Measurements from ENCODE around the gene DAB2IP.
A peak's percentile ranks its signal among the peaks of the same experiment; 100 is the strongest.
"Not testable (repeated sequence)": the region's sequence is repeated elsewhere in the genome, so short reads cannot be mapped to it uniquely, and the experiment has no call there.

The DAB2IP gene

GRCh38 chr9:121613009-121613752 is 38.3 kb upstream of the DAB2IP start:
- Histone ChIP-seq H3K9ac (no peak overlapping the region; the same call in 1 of the 2 replicates), H4K20me1 (no peaks in the 10 kb centered on the region), H3K9me3 (no peaks in the 10 kb centered on the region), H3K4me3 (peak overlapping the region; percentile 11; the same call in 1 of the 2 replicates), H3K4me2 (peak overlapping the region; percentile 86), H3K27me3 (no peaks in the 10 kb centered on the region), H3K27ac (peak overlapping the region; percentile 53; the same call in 1 of the 2 replicates), H3K36me3 (no peaks in the 10 kb centered on the region), H3K4me1 (peaks cover 93% of the 10 kb centered on the region)
- TF ChIP-seq Cebpa-rat (IDR thresholded peaks at IDR 0.05), result no peak

DNA sequence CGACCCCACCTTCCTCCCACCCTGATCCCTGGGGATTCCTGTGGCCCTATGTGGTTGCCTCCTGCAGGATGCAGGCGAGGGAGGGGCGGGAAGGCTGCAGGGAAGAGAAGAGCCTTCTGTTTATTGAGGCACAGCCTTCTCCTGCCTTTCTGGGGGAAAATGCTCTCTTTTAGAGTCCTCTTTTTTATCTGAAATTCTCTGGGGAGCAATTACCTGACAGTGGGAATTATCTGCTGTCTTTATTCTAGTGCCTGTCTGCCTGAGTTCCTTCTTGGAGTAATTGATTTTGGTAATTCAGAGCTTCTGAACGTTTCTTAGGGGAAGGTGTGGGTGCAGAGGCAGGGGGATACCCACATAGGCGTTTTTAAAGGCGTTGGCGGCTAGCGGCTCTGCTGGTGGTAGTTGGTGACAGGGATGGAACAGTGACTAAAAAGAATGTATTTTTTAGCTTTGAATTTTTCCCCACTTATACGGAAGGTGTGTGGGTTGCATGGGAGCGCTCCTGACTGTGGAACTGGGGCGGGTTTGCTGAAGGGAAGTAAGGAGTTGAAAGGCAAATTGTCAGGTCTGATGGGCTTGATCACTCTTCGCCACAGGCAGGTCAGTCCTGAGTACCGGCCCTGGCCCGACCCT is 35.2 kb upstream of the DAB2IP start:
- Histone ChIP-seq H4K20me1 (no peaks in the 10 kb centered on the region), H3K9ac (no peak overlapping the region), H3K4me3 (no peak overlapping the region), H3K27me3 (no peaks in the 10 kb centered on the region), H3K27ac (no peak overlapping the region), H3K9me3 (no peaks in the 10 kb centered on the region), H3K4me1 (peaks cover 73% of the 10 kb centered on the region), H3K36me3 (no peaks in the 10 kb centered on the region), H3K4me2 (peak overlapping the region; percentile 51)
- TF ChIP-seq Cebpa-rat (IDR thresholded peaks at IDR 0.05), result no peak

GRCh38 chr9:121618504-121618903 is 32.9 kb upstream of the DAB2IP start:
- Histone ChIP-seq H3K27ac (no peak overlapping the region), H4K20me1 (no peaks in the 10 kb centered on the region), H3K4me1 (peaks cover 72% of the 10 kb centered on the region), H3K36me3 (no peaks in the 10 kb centered on the region), H3K9ac (no peak overlapping the region), H3K4me2 (no peak overlapping the region), H3K27me3 (no peaks in the 10 kb centered on the region), H3K4me3 (no peak overlapping the region), H3K9me3 (no peaks in the 10 kb centered on the region)
- TF ChIP-seq Cebpa-rat (IDR thresholded peaks at IDR 0.05), result no peak

DNA sequence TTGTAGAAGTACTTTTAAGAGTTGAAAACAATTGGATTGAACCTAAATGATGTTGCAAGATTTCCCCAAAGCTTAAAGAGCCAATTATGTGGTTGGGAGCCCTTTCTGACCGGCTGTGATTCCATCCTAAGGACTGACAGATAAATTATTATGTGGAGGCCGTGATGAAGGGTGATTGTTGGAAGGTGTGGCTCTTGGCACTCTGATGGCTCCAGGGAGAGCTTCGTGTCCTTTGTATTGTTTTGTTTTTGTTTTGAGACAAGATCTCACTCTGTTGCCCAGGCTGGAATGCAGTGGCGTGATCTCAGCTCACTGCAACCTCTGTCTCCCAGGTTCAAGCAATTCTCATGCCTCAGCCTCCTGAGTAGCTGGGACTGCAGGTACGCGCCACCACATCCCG is 32.5 kb upstream of the DAB2IP start:
- not testable (repeated sequence) for H3K4me2 ChIP-seq, H3K4me3 ChIP-seq, H3K27ac ChIP-seq, H3K9me3 ChIP-seq, H3K36me3 ChIP-seq, H3K27me3 ChIP-seq, H3K9ac ChIP-seq, H4K20me1 ChIP-seq
- H3K4me1 ChIP-seq, result peaks cover 68% of the 10 kb centered on the region

DNA sequence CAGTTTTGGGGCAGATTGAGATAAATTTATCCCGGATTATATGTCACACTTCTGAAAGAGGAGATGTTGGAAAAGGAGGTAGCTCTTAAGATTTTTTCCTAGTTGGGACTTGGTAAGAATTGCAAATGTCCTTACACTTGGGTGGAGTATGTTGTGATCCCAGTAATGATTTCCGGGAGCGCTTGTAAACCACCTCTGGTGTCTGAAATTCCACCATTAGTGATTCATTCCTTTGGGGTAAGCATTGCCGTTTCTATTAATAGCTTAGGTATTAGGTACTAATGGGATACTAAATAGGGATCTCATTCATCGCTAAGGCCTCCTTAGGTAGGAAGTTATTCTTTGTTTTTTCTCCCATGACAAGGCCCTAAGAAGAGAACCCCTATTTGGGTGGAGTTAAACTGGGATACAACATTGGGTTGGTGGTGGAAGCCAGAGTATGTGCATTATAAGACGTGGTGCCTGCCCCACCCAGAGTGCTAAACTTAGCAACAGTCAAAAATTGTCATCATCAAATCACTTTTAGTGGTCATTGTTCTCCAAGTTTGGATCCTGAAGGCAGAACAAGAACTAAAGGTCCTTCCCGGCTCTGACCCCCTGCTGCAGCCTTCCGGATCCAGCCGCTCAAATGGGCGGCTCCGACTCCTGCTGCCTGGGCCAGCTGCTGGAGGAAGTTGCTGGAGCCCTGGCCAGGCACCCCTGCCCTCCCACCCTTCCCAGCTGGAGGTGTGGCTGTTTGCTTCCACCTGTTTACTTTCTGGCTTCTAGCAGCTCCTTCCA is 31.7 kb upstream of the DAB2IP start:
- no peaks in the 10 kb centered on the region for H3K27me3 ChIP-seq
- H3K36me3 ChIP-seq, result no peaks in the 10 kb centered on the region
- no peaks in the 10 kb centered on the region for H3K9me3 ChIP-seq
- H4K20me1 ChIP-seq, result no peaks in the 10 kb centered on the region
- H3K27ac ChIP-seq, result no peak overlapping the region
- TF ChIP-seq Cebpa-rat (IDR thresholded peaks at IDR 0.05), result no peak
- no peak overlapping the region for H3K9ac ChIP-seq
- no peak overlapping the region for H3K4me2 ChIP-seq
- peaks cover 61% of the 10 kb centered on the region for H3K4me1 ChIP-seq
- H3K4me3 ChIP-seq, result no peak overlapping the region

DNA sequence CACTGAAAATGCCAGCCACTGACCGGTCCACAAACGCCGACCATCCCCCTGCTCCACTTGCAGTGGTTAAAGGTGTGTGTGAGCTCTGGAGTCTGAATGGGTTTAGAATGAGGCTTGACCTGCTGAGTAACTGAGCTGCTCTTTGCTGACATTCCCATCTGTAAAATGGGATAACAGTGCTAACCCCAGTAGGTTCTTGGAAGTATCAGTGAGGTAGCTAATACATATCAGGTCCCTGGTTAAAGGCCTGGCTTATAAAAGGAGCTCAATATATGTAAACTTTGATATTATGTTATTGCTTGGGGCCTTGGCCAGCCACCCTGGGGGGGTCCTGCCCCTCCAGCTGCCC is 31.1 kb upstream of the DAB2IP start:
- no peak for TF ChIP-seq Cebpa-rat (IDR thresholded peaks at IDR 0.05)
- Histone ChIP-seq H3K4me3 (no peak overlapping the region), H3K27me3 (no peaks in the 10 kb centered on the region), H4K20me1 (no peaks in the 10 kb centered on the region), H3K4me1 (peaks cover 61% of the 10 kb centered on the region), H3K9me3 (no peaks in the 10 kb centered on the region), H3K36me3 (no peaks in the 10 kb centered on the region), H3K27ac (peak overlapping the region; percentile 20), H3K9ac (peak overlapping the region; percentile 13; the same call in 1 of the 2 replicates), H3K4me2 (peak overlapping the region; percentile 59)

GRCh38 chr9:121620777-121621449 is 30.5 kb upstream of the DAB2IP start:
- H3K9me3 ChIP-seq, result no peaks in the 10 kb centered on the region
- H3K27ac ChIP-seq, result peak overlapping the region; percentile 20
- no peak overlapping the region for H3K4me3 ChIP-seq
- H3K4me1 ChIP-seq, result peaks cover 63% of the 10 kb centered on the region
- no peaks in the 10 kb centered on the region for H3K36me3 ChIP-seq
- H4K20me1 ChIP-seq, result no peaks in the 10 kb centered on the region
- peak overlapping the region; percentile 13; the same call in 1 of the 2 replicates for H3K9ac ChIP-seq
- peak overlapping the region; percentile 59 for H3K4me2 ChIP-seq
- no peaks in the 10 kb centered on the region for H3K27me3 ChIP-seq
- no peak for TF ChIP-seq Cebpa-rat (IDR thresholded peaks at IDR 0.05)

- Histone ChIP-seq H3K36me3 (no peaks in the 10 kb centered on the region), H4K20me1 (no peaks in the 10 kb centered on the region), H3K27ac (peak overlapping the region; percentile 42), H3K27me3 (no peaks in the 10 kb centered on the region), H3K9ac (peak overlapping the region; percentile 15; the same call in 1 of the 2 replicates), H3K4me3 (no peak overlapping the region), H3K4me2 (peak overlapping the region; percentile 59), H3K9me3 (no peaks in the 10 kb centered on the region), H3K4me1 (peaks cover 63% of the 10 kb centered on the region)
- TF ChIP-seq Cebpa-rat (IDR thresholded peaks at IDR 0.05), result no peak
Observed at GRCh38 chr9:121622387-121623203, 28.8 kb upstream of the DAB2IP start.

GRCh38 chr9:121623430-121623829 is 28.0 kb upstream of the DAB2IP start:
- H3K4me2 ChIP-seq, H3K27me3 ChIP-seq, H4K20me1 ChIP-seq, H3K4me3 ChIP-seq, H3K36me3 ChIP-seq, H3K9ac ChIP-seq, H3K27ac ChIP-seq, H3K9me3 ChIP-seq: not testable (repeated sequence)
- peaks cover 70% of the 10 kb centered on the region for H3K4me1 ChIP-seq

Data from BLaER1 (cell line).